ENCODE data around the gene CPEB1.

DNA sequence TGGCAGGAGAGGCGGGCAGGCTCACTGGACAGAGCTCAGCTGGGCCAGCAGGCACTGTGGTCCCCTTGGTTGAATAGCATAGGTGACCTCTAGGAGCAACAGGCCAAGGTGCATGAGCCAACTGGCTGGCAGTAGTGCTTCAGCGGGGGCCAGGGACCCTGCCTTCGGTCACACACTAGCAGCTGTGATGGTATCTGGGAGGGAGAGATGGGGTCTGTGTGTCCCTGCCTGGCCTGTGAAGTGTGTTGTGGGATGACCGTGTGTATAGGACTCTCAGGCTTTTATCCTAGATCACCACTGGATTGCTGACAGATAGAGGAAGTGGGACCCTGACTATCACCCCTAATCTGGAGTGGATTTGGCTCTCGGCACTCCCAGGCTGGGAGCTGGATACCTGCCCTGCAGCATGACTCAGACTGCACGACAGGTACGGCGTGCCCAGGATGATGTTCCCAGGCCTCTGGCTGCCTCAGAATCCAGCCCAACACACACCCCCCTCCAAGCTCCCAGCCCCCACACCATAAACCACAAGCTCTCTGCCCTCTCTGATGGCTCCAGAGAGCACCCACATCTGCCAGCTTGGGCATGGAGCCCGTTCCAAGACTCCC is 114.7 kb downstream of the CPEB1 start:
- TF ChIP-seq, protein P1, sequence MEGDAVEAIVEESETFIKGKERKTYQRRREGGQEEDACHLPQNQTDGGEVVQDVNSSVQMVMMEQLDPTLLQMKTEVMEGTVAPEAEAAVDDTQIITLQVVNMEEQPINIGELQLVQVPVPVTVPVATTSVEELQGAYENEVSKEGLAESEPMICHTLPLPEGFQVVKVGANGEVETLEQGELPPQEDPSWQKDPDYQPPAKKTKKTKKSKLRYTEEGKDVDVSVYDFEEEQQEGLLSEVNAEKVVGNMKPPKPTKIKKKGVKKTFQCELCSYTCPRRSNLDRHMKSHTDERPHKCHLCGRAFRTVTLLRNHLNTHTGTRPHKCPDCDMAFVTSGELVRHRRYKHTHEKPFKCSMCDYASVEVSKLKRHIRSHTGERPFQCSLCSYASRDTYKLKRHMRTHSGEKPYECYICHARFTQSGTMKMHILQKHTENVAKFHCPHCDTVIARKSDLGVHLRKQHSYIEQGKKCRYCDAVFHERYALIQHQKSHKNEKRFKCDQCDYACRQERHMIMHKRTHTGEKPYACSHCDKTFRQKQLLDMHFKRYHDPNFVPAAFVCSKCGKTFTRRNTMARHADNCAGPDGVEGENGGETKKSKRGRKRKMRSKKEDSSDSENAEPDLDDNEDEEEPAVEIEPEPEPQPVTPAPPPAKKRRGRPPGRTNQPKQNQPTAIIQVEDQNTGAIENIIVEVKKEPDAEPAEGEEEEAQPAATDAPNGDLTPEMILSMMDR (conservative IDR thresholded peaks at IDR 0.05 in 1 of 2, IDR thresholded peaks at IDR 0.05 in 1 of 2; ENCODE audit: low read depth in 1 of 2, low read length in 2 of 2), result no peak
- TF ChIP-seq EZH2 (IDR thresholded peaks at IDR 0.05; ENCODE audit: low read length, missing control alignments), result no peak

Data from fibroblast of lung (primary cell).